ENCODE measurements around the gene PCED1B. TPM values are rescaled to one million over a fixed set of nuclear protein-coding genes. Genes with fewer than 3 reads are reported as not detected.

The PCED1B gene
- total RNA-seq, 3 donors from 2014 or later, result 1.6 to 6.2 (median 5.1) TPM

DNA sequence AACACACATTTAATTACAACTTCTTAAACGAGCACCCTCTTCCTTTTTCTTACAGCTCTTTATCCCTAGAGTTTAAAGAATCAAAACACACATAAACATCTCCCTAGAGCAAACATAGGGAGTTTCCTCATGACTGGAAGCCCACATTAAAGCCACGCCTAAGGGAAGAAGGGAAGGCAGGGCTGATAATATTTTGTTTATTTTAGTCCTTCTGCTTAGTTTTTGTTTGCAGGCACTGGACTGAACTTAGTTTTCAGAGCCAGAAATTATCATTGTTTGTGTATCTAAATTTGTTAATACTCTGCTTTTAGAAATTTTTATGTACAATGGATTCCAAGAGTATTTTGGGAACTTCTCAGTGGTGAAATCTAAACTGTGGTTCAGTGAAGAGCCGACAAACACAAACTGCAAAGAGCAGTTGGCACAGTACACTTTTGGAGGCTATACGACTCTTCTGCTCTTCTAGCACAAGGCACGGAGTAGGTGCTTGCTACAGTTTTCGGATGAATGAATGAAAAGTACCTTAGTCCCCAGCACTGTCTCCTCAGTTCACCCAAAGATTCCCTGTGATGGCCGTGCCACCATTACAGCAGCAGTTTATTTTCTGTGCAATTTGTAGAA is 18.0 kb downstream of the PCED1B start:
- H3K9me3 ChIP-seq, result no peaks in the 10 kb centered on the region
- no peaks in the 10 kb centered on the region for H3K36me3 ChIP-seq
- TF ChIP-seq POLR2A (IDR thresholded peaks at IDR 0.05) (no peak), POLR2AphosphoS5 (IDR thresholded peaks at IDR 0.05) (no peak)
- TF ChIP-seq, protein P1, sequence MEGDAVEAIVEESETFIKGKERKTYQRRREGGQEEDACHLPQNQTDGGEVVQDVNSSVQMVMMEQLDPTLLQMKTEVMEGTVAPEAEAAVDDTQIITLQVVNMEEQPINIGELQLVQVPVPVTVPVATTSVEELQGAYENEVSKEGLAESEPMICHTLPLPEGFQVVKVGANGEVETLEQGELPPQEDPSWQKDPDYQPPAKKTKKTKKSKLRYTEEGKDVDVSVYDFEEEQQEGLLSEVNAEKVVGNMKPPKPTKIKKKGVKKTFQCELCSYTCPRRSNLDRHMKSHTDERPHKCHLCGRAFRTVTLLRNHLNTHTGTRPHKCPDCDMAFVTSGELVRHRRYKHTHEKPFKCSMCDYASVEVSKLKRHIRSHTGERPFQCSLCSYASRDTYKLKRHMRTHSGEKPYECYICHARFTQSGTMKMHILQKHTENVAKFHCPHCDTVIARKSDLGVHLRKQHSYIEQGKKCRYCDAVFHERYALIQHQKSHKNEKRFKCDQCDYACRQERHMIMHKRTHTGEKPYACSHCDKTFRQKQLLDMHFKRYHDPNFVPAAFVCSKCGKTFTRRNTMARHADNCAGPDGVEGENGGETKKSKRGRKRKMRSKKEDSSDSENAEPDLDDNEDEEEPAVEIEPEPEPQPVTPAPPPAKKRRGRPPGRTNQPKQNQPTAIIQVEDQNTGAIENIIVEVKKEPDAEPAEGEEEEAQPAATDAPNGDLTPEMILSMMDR (IDR thresholded peaks at IDR 0.05), result no peak
- intact Hi-C loops (cut with DNase I; ENCODE audit: low total_unique reads), result no loop called here
- no peak overlapping the region for H3K27ac ChIP-seq
- no peaks in the 10 kb centered on the region for H3K27me3 ChIP-seq
- H3K4me3 ChIP-seq, result no peak overlapping the region
- H3K4me1 ChIP-seq, result peaks cover 0 to 6% of the 10 kb centered on the region in 2 donors
- DNase-seq (ENCODE audit: low spot score in 2 of 2), result no peak

DNA sequence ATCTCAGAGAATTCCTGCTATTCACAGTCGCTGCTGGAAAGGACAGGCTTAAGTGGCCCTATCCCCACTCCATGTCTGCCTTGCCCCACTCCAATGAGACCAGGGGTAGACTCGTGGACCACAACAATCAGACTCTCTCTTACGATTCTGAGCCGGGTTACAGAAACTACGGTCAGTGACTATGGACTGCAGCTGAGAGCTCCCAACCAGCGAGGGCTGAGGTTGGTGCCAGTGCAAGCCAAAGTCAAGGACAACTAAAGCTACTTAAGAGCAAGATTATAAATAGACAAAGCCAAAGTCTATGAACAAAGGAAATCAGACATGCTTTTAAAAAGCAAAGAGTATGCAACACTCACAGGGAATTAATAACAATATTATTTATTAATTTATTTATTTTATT is 18.7 kb downstream of the PCED1B start:
- TF ChIP-seq POLR2AphosphoS5 (IDR thresholded peaks at IDR 0.05) (no peak), POLR2A (IDR thresholded peaks at IDR 0.05) (no peak)
- TF ChIP-seq, protein P1 (IDR thresholded peaks at IDR 0.05), result no peak
- H3K36me3 ChIP-seq, result no peaks in the 10 kb centered on the region
- DNase-seq (ENCODE audit: low spot score in 2 of 2), result no peak
- H3K27ac ChIP-seq, result no peak overlapping the region
- H3K27me3 ChIP-seq, result no peaks in the 10 kb centered on the region
- no peak overlapping the region for H3K4me3 ChIP-seq
- intact Hi-C loops (cut with DNase I; ENCODE audit: low total_unique reads), result no loop called here
- no peaks in the 10 kb centered on the region for H3K9me3 ChIP-seq
- H3K4me1 ChIP-seq, result peaks cover 0 to 6% of the 10 kb centered on the region in 2 donors

DNA sequence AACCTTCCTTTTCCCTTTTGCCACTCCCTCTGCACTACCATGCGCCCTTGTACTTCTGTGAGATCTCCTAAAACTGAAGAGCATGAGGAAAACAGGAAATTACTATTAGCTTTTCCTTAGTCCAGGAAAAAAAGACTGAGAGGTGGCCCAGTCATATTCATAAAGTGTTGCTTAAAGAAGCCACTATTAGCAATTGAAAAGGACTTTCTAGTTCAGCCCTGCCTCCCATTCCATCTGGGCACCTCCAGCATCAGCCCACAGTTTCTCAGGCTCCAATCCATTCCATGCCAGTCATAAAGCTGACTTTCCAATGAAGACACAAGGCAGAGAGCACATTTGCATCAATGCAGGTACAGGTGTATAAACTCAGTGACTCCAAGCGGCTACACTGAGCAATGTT is 20.2 kb downstream of the PCED1B start:
- no peak for TF ChIP-seq POLR2AphosphoS5 (IDR thresholded peaks at IDR 0.05)
- no peak for TF ChIP-seq POLR2A (IDR thresholded peaks at IDR 0.05)
- TF ChIP-seq, protein P1 (IDR thresholded peaks at IDR 0.05), result no peak
- no peaks in the 10 kb centered on the region for H3K9me3 ChIP-seq
- H3K36me3 ChIP-seq, result no peaks in the 10 kb centered on the region
- intact Hi-C loops (cut with DNase I; ENCODE audit: low total_unique reads), result no loop called here
- no peaks in the 10 kb centered on the region for H3K27me3 ChIP-seq
- no peak overlapping the region for H3K27ac ChIP-seq
- H3K4me1 ChIP-seq, result peaks cover 0 to 6% of the 10 kb centered on the region in 2 donors
- H3K4me3 ChIP-seq, result no peak overlapping the region
- DNase-seq (ENCODE audit: low spot score in 2 of 2), result no peak

DNA sequence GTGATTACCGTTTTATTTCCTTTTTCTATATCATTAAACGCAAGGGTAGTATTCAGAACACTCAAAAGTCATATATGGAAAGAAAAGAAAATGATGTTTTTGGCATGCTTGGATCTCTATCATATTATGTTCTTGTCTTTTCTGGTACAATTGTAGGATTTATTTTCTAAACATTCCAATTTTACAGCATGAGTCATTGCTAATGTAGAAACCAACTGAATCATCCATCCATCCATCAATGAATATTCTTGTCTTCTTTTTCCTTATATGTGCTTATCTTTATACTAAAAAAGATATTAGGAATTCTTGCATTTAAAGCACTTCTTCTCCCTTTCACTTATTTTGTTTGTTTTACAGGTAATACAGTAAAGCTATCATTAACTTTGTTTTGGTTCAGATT is 20.7 kb downstream of the PCED1B start:
- Histone ChIP-seq H3K27me3 (no peaks in the 10 kb centered on the region), H3K27ac (no peak overlapping the region), H3K4me3 (no peak overlapping the region), H3K9me3 (no peaks in the 10 kb centered on the region), H3K36me3 (no peaks in the 10 kb centered on the region), H3K4me1 (peaks cover 0 to 6% of the 10 kb centered on the region in 2 donors)
- intact Hi-C loops (cut with DNase I; ENCODE audit: low total_unique reads), result no loop called here
- no peak for DNase-seq (ENCODE audit: low spot score in 2 of 2)
- TF ChIP-seq, protein P1 (IDR thresholded peaks at IDR 0.05), result no peak
- TF ChIP-seq POLR2AphosphoS5 (IDR thresholded peaks at IDR 0.05), result no peak
- no peak for TF ChIP-seq POLR2A (IDR thresholded peaks at IDR 0.05)

DNA sequence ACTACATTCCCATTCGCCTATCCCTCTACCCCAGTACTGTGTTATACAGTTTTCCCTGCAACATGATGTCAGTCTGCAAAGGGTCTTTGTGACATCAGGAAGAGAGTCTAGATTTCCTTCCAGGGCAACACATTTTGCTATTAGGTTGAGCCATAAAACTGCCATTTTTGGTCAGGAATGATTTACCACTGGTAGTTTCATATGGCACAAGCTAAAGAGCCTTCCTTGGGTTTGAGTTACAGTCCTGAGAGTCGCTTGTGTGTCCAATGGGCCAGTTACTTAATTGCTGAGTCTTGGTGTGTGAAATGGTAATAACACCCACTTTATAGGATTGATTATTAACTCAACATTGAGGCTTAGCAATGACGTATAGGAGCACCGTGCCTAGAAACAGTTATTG is 23.0 kb downstream of the PCED1B start:
- Histone ChIP-seq H3K27ac (no peak overlapping the region), H3K27me3 (no peaks in the 10 kb centered on the region), H3K4me1 (peaks cover 0 to under 1% of the 10 kb centered on the region in 2 donors), H3K9me3 (no peaks in the 10 kb centered on the region), H3K36me3 (no peaks in the 10 kb centered on the region), H3K4me3 (no peak overlapping the region)
- intact Hi-C loops (cut with DNase I; ENCODE audit: low total_unique reads), result no loop called here
- TF ChIP-seq, protein P1 (IDR thresholded peaks at IDR 0.05), result no peak
- TF ChIP-seq POLR2AphosphoS5 (IDR thresholded peaks at IDR 0.05) (no peak), POLR2A (IDR thresholded peaks at IDR 0.05) (no peak)
- DNase-seq (ENCODE audit: low spot score in 2 of 2), result no peak
